Measurements from ENCODE around the gene JPT2.
A peak's percentile ranks its signal among the peaks of the same experiment; 100 is the strongest.

The JPT2 gene

GRCh38 chr16:1740781-1741490, 62.9 kb downstream of the JPT2 start:
- DNase-seq = no peak

GRCh38 chr16:1741553-1742165, 63.6 kb downstream of the JPT2 start:
- no peak for DNase-seq

- DNase-seq = no peak
Measured at GRCh38 chr16:1743376-1744337, 65.6 kb downstream of the JPT2 start.

- DNase-seq = no peak
Measured at GRCh38 chr16:1744338-1744840, 66.3 kb downstream of the JPT2 start.

- DNase-seq = peak in 1 of 2 experiments; percentile 52
Measured at GRCh38 chr16:1745181-1745899, 67.3 kb downstream of the JPT2 start.

GRCh38 chr16:1745900-1746692, 68.0 kb downstream of the JPT2 start:
- DNase-seq = peak; percentile 53 to 88

- no peak for DNase-seq
Measured at GRCh38 chr16:1746693-1747195, 68.7 kb downstream of the JPT2 start.

- DNase-seq = no peak
Measured at GRCh38 chr16:1747934-1748333, 69.9 kb downstream of the JPT2 start.

- no peak for DNase-seq
Measured at GRCh38 chr16:1749152-1750117, 71.4 kb downstream of the JPT2 start.

Measured in SW 1271 (cell line).